ENCODE measurements around the gene TRMO. TPM values are rescaled to one million over a fixed set of nuclear protein-coding genes. Genes with fewer than 3 reads are reported as not detected.

The TRMO gene
- total RNA-seq = 10 to 100 TPM; 14.9 to 15.3 (median 14.9) TPM
- long read RNA-seq, donor 1, transcript TRMO-203 (5 exons, 1,647 nt) = major isoform, 5 of 8 reads
- long read RNA-seq, donor 1, partial matches to known transcripts = 0 of 8 reads
- long read RNA-seq, donor 1, other reads (novel, unspliced or antisense) = 3 of 8 reads
- long read RNA-seq, donor 2, partial matches to known transcripts = 0 of 8 reads
- long read RNA-seq, donor 2, other reads (novel, unspliced or antisense) = 6 of 8 reads

GRCh38 chr9:97921959-97922724, at the start of gene TRMO:
TSS of gene TRMO (minus strand) at chr9:97922500. CDS start at chr9:97922493, 7 bp downstream.
- peak within 1 kb of the TSS; percentile 29 for H3K4me3 ChIP-seq
- DNase-seq (peak; percentile 98 to 100 (median 99)), ATAC-seq (peak; percentile 95)
- peaks cover 3% of the 10 kb centered on the region for H3K4me1 ChIP-seq (ENCODE audit: low read depth)
- peak; percentile 30 for TF ChIP-seq CTCF (IDR thresholded peaks at IDR 0.05)
- no peaks in the 10 kb centered on the region for H3K9me3 ChIP-seq
- H3K36me3 ChIP-seq (ENCODE audit: low read depth) = no peaks in the 10 kb centered on the region
- intact Hi-C loops (cut with DNase I, micrococcal nuclease) = loop anchor here (10.0 kb wide), 2 partner anchors 113 to 343 kb away; no protein-coding TSS in a partner anchor

GRCh38 chr9:97970165-97970564, 47.9 kb upstream of the TRMO start:
- ATAC-seq = no peak
- no peak for DNase-seq
- Histone ChIP-seq H3K36me3 (ENCODE audit: low read depth) (no peaks in the 10 kb centered on the region), H3K4me1 (ENCODE audit: low read depth) (no peaks in the 10 kb centered on the region), H3K9me3 (no peaks in the 10 kb centered on the region), H3K4me3 (no peak overlapping the region)
- no peak for TF ChIP-seq CTCF (IDR thresholded peaks at IDR 0.05)
- intact Hi-C loops (cut with DNase I, micrococcal nuclease) = no loop called here

GRCh38 chr9:97969014-97969413, 46.7 kb upstream of the TRMO start:
- H3K36me3 ChIP-seq (ENCODE audit: low read depth) = no peaks in the 10 kb centered on the region
- no peak overlapping the region for H3K4me3 ChIP-seq
- no peak for TF ChIP-seq CTCF (IDR thresholded peaks at IDR 0.05)
- no peaks in the 10 kb centered on the region for H3K4me1 ChIP-seq (ENCODE audit: low read depth)
- ATAC-seq (no peak), DNase-seq (no peak)
- intact Hi-C loops (cut with DNase I, micrococcal nuclease) = no loop called here
- no peaks in the 10 kb centered on the region for H3K9me3 ChIP-seq

GRCh38 chr9:97966493-97966892, 44.2 kb upstream of the TRMO start:
- no peaks in the 10 kb centered on the region for H3K4me1 ChIP-seq (ENCODE audit: low read depth)
- ATAC-seq = no peak
- no peak for TF ChIP-seq CTCF (IDR thresholded peaks at IDR 0.05)
- intact Hi-C loops (cut with DNase I, micrococcal nuclease) = no loop called here
- no peaks in the 10 kb centered on the region for H3K9me3 ChIP-seq
- DNase-seq = no peak
- no peak overlapping the region for H3K4me3 ChIP-seq
- H3K36me3 ChIP-seq (ENCODE audit: low read depth) = no peaks in the 10 kb centered on the region

- Histone ChIP-seq H3K36me3 (ENCODE audit: low read depth) (no peaks in the 10 kb centered on the region), H3K4me3 (no peak overlapping the region), H3K4me1 (ENCODE audit: low read depth) (no peaks in the 10 kb centered on the region), H3K9me3 (no peaks in the 10 kb centered on the region)
- DNase-seq (no peak), ATAC-seq (no peak)
- no peak for TF ChIP-seq CTCF (IDR thresholded peaks at IDR 0.05)
- intact Hi-C loops (cut with DNase I, micrococcal nuclease) = no loop called here
These were observed 42.6 kb upstream of the TRMO start for GRCh38 chr9:97964901-97965300.

Data from mucosa of descending colon (tissue), 3 donors.